ENCODE results near the gene SLC35F1. TPM values are rescaled to one million over a fixed set of nuclear protein-coding genes. Genes with fewer than 3 reads are reported as not detected.

SLC35F1 gene
- polyA plus RNA-seq, 2 of the 4 experiments (the other 2 are of a cell fraction): 0.01 TPM; not detected in 1

DNA sequence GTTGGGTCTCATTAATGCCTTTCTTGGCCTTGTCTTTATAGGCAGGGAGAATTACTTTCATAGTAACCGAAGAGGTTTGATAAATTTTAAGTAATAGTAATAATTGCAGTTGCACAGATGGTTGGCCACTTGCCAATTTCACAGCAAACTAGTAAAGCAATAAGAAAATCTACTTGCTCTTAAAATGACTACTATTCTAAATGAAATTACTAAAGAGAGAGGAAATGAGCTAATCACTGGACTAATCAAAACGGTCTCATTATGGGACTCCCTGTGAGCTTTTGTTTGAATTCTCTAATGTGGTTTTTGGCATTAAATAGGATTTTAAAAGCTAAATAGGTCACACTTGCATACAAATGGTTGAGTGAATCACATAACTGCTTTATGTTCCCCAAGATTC lies 413.6 kb downstream of the SLC35F1 start (continued):
- TF ChIP-seq CTCF (IDR thresholded peaks at IDR 0.05) (no peak), NFE2L2 (conservative IDR thresholded peaks at IDR 0.05; ENCODE audit: low read length) (no peak), HOXA7 (CRISPR knock-in tag; IDR thresholded peaks at IDR 0.05) (no peak), NPAS2 (CRISPR knock-in tag; IDR thresholded peaks at IDR 0.05; ENCODE audit: borderline replicate concordance) (no peak), ZNF302 (CRISPR knock-in tag; IDR thresholded peaks at IDR 0.05) (no peak)
- TF ChIP-seq, protein P1, sequence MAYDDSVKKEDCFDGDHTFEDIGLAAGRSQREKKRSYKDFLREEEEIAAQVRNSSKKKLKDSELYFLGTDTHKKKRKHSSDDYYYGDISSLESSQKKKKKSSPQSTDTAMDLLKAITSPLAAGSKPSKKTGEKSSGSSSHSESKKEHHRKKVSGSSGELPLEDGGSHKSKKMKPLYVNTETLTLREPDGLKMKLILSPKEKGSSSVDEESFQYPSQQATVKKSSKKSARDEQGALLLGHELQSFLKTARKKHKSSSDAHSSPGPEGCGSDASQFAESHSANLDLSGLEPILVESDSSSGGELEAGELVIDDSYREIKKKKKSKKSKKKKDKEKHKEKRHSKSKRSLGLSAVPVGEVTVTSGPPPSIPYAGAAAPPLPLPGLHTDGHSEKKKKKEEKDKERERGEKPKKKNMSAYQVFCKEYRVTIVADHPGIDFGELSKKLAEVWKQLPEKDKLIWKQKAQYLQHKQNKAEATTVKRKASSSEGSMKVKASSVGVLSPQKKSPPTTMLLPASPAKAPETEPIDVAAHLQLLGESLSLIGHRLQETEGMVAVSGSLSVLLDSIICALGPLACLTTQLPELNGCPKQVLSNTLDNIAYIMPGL (CRISPR knock-in tag; IDR thresholded peaks at IDR 0.05; ENCODE audit: borderline replicate concordance): no peak

DNA sequence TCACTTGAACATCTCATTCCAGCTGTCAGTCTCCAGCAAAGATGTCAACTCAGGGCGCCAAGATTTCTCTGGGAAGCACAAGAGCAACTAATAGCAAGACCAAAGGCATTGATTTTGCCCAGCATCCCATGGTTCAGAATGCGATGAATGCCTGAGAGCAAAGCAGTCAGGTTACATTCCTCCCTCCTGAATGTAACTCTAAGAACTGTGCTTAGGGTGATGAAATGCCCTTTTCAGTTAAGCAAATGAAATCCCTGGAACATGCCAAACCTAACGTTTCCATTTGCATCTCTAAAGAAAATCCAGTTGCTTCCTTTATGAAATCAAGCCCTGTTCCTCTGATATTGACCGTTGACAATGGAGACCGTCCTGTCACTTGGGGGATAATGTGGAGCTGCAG lies 417.1 kb downstream of the SLC35F1 start:
- no peak for DNase-seq (ENCODE audit: low read depth in 1 of 2, low spot score in 1 of 2)
- 10% methylated on average over 4 of the region's 5 CpGs for WGBS (ENCODE audit: missing lambda C conversion rate)
- FAIRE-seq: no peak
- ChIA-PET CTCF (no interaction called here), POLR2A (interaction anchor here (0.6 kb wide), 1 partner anchor 32 kb away, joined by 3 read pairs; no protein-coding TSS in a partner anchor)
- no peaks in the 10 kb centered on the region for H3K4me1 ChIP-seq
- no peak overlapping the region for H3K27ac ChIP-seq
- no peak overlapping the region for H3K4me3 ChIP-seq
- H3K9me3 ChIP-seq: no peaks in the 10 kb centered on the region
- no peak for ATAC-seq
- no peak overlapping the region for H3K4me2 ChIP-seq
- no peak for TF ChIP-seq TP53 (CRISPR knock-in tag; IDR thresholded peaks at IDR 0.05)
- TF ChIP-seq USF2 (IDR thresholded peaks at IDR 0.05): no peak
- TF ChIP-seq JUNB (IDR thresholded peaks at IDR 0.05): no peak
- no peak for TF ChIP-seq RARB (CRISPR knock-in tag; IDR thresholded peaks at IDR 0.05)
- TF ChIP-seq RCOR1 (IDR thresholded peaks at IDR 0.05; ENCODE audit: low read depth, low read length): no peak
- TF ChIP-seq NFE2L2 (conservative IDR thresholded peaks at IDR 0.05; ENCODE audit: low read length): no peak
- no peak for TF ChIP-seq FOXS1 (CRISPR knock-in tag; IDR thresholded peaks at IDR 0.05)
- TF ChIP-seq HOXA7 (CRISPR knock-in tag; IDR thresholded peaks at IDR 0.05): no peak
- no peak for TF ChIP-seq MYC (IDR thresholded peaks at IDR 0.05; ENCODE audit: borderline replicate concordance, low read length)
- TF ChIP-seq E2F6 (IDR thresholded peaks at IDR 0.05; ENCODE audit: borderline replicate concordance, low read depth): no peak
- no peak for TF ChIP-seq BHLHE40 (IDR thresholded peaks at IDR 0.05; ENCODE audit: low read depth, low read length)
- no peak for TF ChIP-seq PHF8 (IDR thresholded peaks at IDR 0.05; ENCODE audit: borderline replicate concordance, low read depth)
- TF ChIP-seq, protein P1 (CRISPR knock-in tag; IDR thresholded peaks at IDR 0.05; ENCODE audit: borderline replicate concordance): no peak
- TF ChIP-seq HEYL (CRISPR knock-in tag; IDR thresholded peaks at IDR 0.05): no peak
- TF ChIP-seq PBX3 (IDR thresholded peaks at IDR 0.05): no peak
- no peak for TF ChIP-seq FOSL2 (IDR thresholded peaks at IDR 0.05)
- no peak for TF ChIP-seq FOSL2 (CRISPR knock-in tag; IDR thresholded peaks at IDR 0.05)
- TF ChIP-seq POLR2A (IDR thresholded peaks at IDR 0.05; ENCODE audit: low read length): no peak
- no peak for TF ChIP-seq ATOH8 (CRISPR knock-in tag; IDR thresholded peaks at IDR 0.05; ENCODE audit: low read depth)
